Activated CD8-positive, alpha-beta T cell treated with anti-CD3 and anti-CD28 coated beads, Interleukin-2, amount 10 ng/mL, durations not matched to agents 7 days and 5 days (primary cell): ENCODE measurements around the gene GPR160. TPM values are rescaled to one million over a fixed set of nuclear protein-coding genes. Genes with fewer than 3 reads are reported as not detected.
A peak's percentile ranks its signal among the peaks of the same experiment; 100 is the strongest.
"Not testable (repeated sequence)": the region's sequence is repeated elsewhere in the genome, so short reads cannot be mapped to it uniquely, and the experiment has no call there.

Source experiments
- ATAC-seq: fragments of 150-1000 bp; cut with Tn5 transposase; one replicate; pipeline ENCODE4 v1.10.0; 2021; ENCODE audit warnings: moderate library complexity
- CTCF ChIA-PET: fragments of 350-600 bp; sonication (Branson Sonifier 250); formaldehyde crosslinking; loops from one replicate; lab custom pipeline; 2021; ENCODE audit warnings: antibody characterized with exemption; lab: Charles Lee
- POLR2A ChIA-PET: fragments of 350-600 bp; sonication (Branson Sonifier 250); formaldehyde crosslinking; loops from one replicate; lab custom pipeline; 2021; ENCODE audit warnings: antibody characterized with exemption; lab: Charles Lee
- DNase-seq: peaks from one replicate; pipeline ENCODE4 v3.0.0-alpha.2; 2020
- H3K27ac Mint-ChIP-seq: one replicate; pipeline ENCODE4 v1.8.0; 2021; ENCODE audit warnings: mild to moderate bottlenecking, mixed read lengths
- H3K27me3 Mint-ChIP-seq: one replicate; pipeline ENCODE4 v1.8.0; 2021; ENCODE audit warnings: low read depth, mixed read lengths
- H3K36me3 Mint-ChIP-seq: one replicate; pipeline ENCODE4 v1.8.0; 2021; ENCODE audit warnings: low read depth, mixed read lengths
- H3K4me1 Mint-ChIP-seq: one replicate; pipeline ENCODE4 v1.8.0; 2021; ENCODE audit warnings: low read depth, mixed read lengths
- H3K4me3 Mint-ChIP-seq: one replicate; pipeline ENCODE4 v1.8.0; 2021; ENCODE audit warnings: mild to moderate bottlenecking, mixed read lengths
- H3K9me3 Mint-ChIP-seq: one replicate; pipeline ENCODE4 v1.8.0; 2022; ENCODE audit warnings: mixed read lengths; ENCODE audit not compliant: insufficient read depth
- total RNA-seq, 2 experiments: library from RNA; stranded (reverse); gene quantifications; one replicate each; pipeline ENCODE4 v1.2.3, GENCODE V29; 2021

GPR160 gene
- total RNA-seq, 2 experiments from 2014 or later: 5.0 to 7.4 TPM

DNA sequence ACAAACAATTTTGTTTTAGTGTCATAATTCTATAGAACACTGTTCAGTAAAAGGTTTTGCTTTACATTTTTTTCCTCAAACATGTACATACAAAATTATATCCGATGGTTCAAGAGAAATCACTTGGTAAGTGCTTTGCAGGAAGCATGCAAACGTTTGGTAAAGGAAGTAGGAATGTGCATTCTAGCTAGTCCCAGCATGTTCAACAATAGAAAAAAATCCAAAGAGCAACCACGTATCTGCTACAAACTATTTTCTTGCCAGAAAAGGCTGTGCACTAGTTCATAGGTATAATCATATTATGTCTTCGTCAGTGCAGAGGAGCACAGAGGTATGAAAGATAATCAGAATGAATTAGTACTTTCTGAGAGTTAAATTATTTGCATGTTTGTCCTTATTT lies 58.0 kb downstream of the GPR160 start:
- H3K4me1 Mint-ChIP-seq: no peaks in the 10 kb centered on the region
- no peaks in the 10 kb centered on the region for H3K27me3 Mint-ChIP-seq
- H3K27ac Mint-ChIP-seq: no peak overlapping the region
- H3K36me3 Mint-ChIP-seq: peaks cover 74% of the 10 kb centered on the region
- ATAC-seq (no peak), DNase-seq (no peak)
- ChIA-PET POLR2A (no interaction called here), CTCF (no interaction called here)
- no peak overlapping the region for H3K4me3 Mint-ChIP-seq
- H3K9me3 Mint-ChIP-seq: no peaks in the 10 kb centered on the region

GRCh38 chr3:170096342-170096741 lies 58.5 kb downstream of the GPR160 start:
- H3K4me3 Mint-ChIP-seq: no peak overlapping the region
- DNase-seq: no peak
- H3K27ac Mint-ChIP-seq: no peak overlapping the region
- ChIA-PET POLR2A (no interaction called here), CTCF (no interaction called here)
- H3K27me3 Mint-ChIP-seq: no peaks in the 10 kb centered on the region
- no peak for ATAC-seq
- H3K4me1 Mint-ChIP-seq: no peaks in the 10 kb centered on the region
- no peaks in the 10 kb centered on the region for H3K9me3 Mint-ChIP-seq
- peaks cover 74% of the 10 kb centered on the region for H3K36me3 Mint-ChIP-seq

- no peak for DNase-seq
Observed at GRCh38 chr3:170098753-170099152, 61.0 kb downstream of the GPR160 start.

GRCh38 chr3:170100944-170101343 lies 63.1 kb downstream of the GPR160 start:
- Mint-ChIP-seq H3K4me1 (no peaks in the 10 kb centered on the region), H3K27me3 (no peaks in the 10 kb centered on the region), H3K27ac (no peak overlapping the region), H3K4me3 (no peak overlapping the region), H3K9me3 (no peaks in the 10 kb centered on the region), H3K36me3 (peaks cover 60% of the 10 kb centered on the region)
- ATAC-seq (no peak), DNase-seq (no peak)
- ChIA-PET CTCF (interaction anchor here (1.0 to 1.3 kb wide), 3 partner anchors 10 to 18 kb away, joined by 3 to 4 read pairs (median 3); no protein-coding TSS in a partner anchor), POLR2A (no interaction called here)

More at GRCh38 chr3:170098753-170099152, 61.0 kb downstream of the GPR160 start:
- Mint-ChIP-seq H3K27ac (no peak overlapping the region), H3K4me3 (no peak overlapping the region), H3K9me3 (no peaks in the 10 kb centered on the region), H3K36me3 (peaks cover 71% of the 10 kb centered on the region), H3K4me1 (no peaks in the 10 kb centered on the region), H3K27me3 (no peaks in the 10 kb centered on the region)
- ATAC-seq: no peak
- ChIA-PET POLR2A (interaction anchor here (0.7 kb wide), 1 partner anchor 81 kb away, joined by 3 read pairs; no protein-coding TSS in a partner anchor), CTCF (interaction anchor here (1.2 kb wide), 1 partner anchor 235 kb away, joined by 3 read pairs; no protein-coding TSS in a partner anchor)

GRCh38 chr3:170102431-170102830 lies 64.6 kb downstream of the GPR160 start:
- ChIA-PET CTCF (interaction anchor here (1.9 kb wide), 1 partner anchor 69 kb away, joined by 5 read pairs; no protein-coding TSS in a partner anchor), POLR2A (no interaction called here)
- H3K27ac Mint-ChIP-seq: no peak overlapping the region
- DNase-seq: no peak
- ATAC-seq: no peak
- no peaks in the 10 kb centered on the region for H3K9me3 Mint-ChIP-seq
- H3K36me3 Mint-ChIP-seq: peaks cover 49% of the 10 kb centered on the region
- no peaks in the 10 kb centered on the region for H3K27me3 Mint-ChIP-seq
- no peaks in the 10 kb centered on the region for H3K4me1 Mint-ChIP-seq
- H3K4me3 Mint-ChIP-seq: no peak overlapping the region

DNA sequence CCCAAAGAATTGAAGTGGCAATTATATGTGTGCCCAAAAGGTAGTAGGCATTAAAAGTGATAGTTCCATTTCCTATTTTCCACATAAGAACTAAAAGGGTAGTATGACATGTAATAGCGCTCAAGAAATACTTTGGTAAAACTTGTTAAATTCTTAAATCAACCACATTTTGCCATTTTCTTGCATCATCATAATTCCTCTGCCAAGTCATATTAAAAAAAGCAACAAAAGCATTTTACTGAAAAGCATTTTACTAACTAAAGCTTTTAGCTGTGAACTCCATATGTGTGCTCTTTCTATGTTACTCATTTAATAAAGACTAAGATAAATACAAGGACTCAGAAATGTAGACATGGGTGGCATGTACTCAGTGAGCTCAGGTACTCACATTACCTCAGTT lies 70.1 kb downstream of the GPR160 start:
- no peak for ATAC-seq
- Mint-ChIP-seq H3K4me1 (peaks cover 9% of the 10 kb centered on the region), H3K4me3 (no peak overlapping the region), H3K27ac (no peak overlapping the region), H3K9me3 (no peaks in the 10 kb centered on the region), H3K36me3 (peaks cover 39% of the 10 kb centered on the region), H3K27me3 (no peaks in the 10 kb centered on the region)
- DNase-seq: no peak
- ChIA-PET POLR2A (no interaction called here), CTCF (no interaction called here)

- no peaks in the 10 kb centered on the region for H3K27me3 Mint-ChIP-seq
- no peak for ATAC-seq
- DNase-seq: no peak
- ChIA-PET CTCF (no interaction called here), POLR2A (no interaction called here)
- no peak overlapping the region for H3K4me3 Mint-ChIP-seq
- H3K36me3 Mint-ChIP-seq: peaks cover 44% of the 10 kb centered on the region
- peaks cover 9% of the 10 kb centered on the region for H3K4me1 Mint-ChIP-seq
- no peaks in the 10 kb centered on the region for H3K9me3 Mint-ChIP-seq
- H3K27ac Mint-ChIP-seq: no peak overlapping the region
Observed at GRCh38 chr3:170108955-170109354, 71.2 kb downstream of the GPR160 start.

DNA sequence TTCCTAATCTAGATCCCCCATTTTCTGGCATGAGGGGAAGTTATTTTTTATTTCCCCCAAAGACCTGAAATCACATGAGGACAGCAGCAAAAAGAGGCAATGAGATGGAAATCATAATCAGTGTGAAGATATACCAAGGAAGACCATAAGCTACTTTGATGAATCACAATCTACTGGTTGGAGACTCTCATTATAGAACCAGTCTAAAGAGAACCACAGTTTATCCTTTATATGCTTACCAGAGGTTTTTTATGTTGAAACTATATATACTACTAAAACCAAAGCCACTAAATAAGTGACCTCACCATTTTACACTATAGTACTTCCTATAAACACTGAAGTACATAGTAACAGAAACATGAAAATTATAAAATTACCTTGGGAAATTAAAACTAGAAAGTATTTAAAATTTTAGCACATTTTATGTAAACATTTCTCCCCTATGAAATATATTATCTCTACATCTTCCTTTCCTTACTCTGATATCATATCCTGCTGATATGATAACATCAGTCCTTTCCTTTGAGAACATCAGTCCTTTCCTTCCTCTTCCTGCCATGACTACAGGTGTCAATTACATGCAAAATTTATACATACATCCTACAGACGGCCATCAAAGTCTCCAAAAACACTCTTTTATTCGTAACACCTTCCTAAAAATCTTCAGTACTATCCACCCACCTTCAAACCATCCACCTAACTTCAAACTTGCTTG lies 71.9 kb downstream of the GPR160 start:
- POLR2A ChIA-PET: no interaction called here
- CTCF ChIA-PET: no interaction called here
- ATAC-seq (no peak), DNase-seq (no peak)
- Mint-ChIP-seq H3K4me1 (peaks cover 9% of the 10 kb centered on the region), H3K9me3 (no peaks in the 10 kb centered on the region), H3K4me3 (no peak overlapping the region), H3K36me3 (peaks cover 41% of the 10 kb centered on the region), H3K27ac (peak overlapping the region; percentile 43), H3K27me3 (no peaks in the 10 kb centered on the region)

- peaks cover 9% of the 10 kb centered on the region for H3K4me1 Mint-ChIP-seq
- H3K4me3 Mint-ChIP-seq: no peak overlapping the region
- H3K36me3 Mint-ChIP-seq: peaks cover 41% of the 10 kb centered on the region
- ATAC-seq (no peak), DNase-seq (no peak)
- H3K27ac Mint-ChIP-seq: no peak overlapping the region
- no peaks in the 10 kb centered on the region for H3K27me3 Mint-ChIP-seq
- ChIA-PET CTCF (interaction anchor here (1.5 kb wide), 1 partner anchor 10 kb away, joined by 3 read pairs; no protein-coding TSS in a partner anchor), POLR2A (no interaction called here)
- H3K9me3 Mint-ChIP-seq: no peaks in the 10 kb centered on the region
Observed at GRCh38 chr3:170111147-170111771, 73.5 kb downstream of the GPR160 start.

- not testable (repeated sequence) for H3K27me3 Mint-ChIP-seq, H3K27ac Mint-ChIP-seq, DNase-seq, H3K9me3 Mint-ChIP-seq, H3K4me3 Mint-ChIP-seq, ATAC-seq, H3K4me1 Mint-ChIP-seq
- ChIA-PET POLR2A (interaction anchor here (0.7 kb wide), 1 partner anchor 39 kb away, joined by 3 read pairs; no protein-coding TSS in a partner anchor), CTCF (interaction anchor here (1.0 kb wide), 1 partner anchor 10 kb away, joined by 3 read pairs; no protein-coding TSS in a partner anchor)
- H3K36me3 Mint-ChIP-seq: peaks cover 41% of the 10 kb centered on the region
Observed at GRCh38 chr3:170114165-170114564, 76.4 kb downstream of the GPR160 start.

DNA sequence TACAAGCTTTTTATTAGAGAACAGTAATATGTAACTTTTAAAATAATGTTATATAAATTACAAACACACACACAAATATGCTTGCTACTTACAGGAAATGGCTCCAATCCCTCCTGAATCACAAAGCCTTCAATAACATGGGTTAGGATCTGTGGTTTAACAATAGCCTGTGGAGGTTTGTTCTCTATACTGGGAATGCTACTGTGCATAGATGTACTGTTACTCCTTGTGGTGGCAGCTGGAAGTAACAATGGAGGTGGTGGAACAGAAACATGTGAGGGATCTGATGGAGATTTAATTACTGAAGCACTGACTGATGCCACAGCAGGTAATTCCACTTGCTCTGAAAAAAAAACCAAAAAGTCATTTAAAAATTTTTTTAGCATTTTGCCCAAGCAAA lies 79.3 kb downstream of the GPR160 start:
- Mint-ChIP-seq H3K4me1 (no peaks in the 10 kb centered on the region), H3K27ac (no peak overlapping the region), H3K27me3 (no peaks in the 10 kb centered on the region), H3K9me3 (no peaks in the 10 kb centered on the region), H3K4me3 (no peak overlapping the region), H3K36me3 (peaks cover 41% of the 10 kb centered on the region)
- CTCF ChIA-PET: no interaction called here
- DNase-seq (no peak), ATAC-seq (no peak)
- POLR2A ChIA-PET: interaction anchor here (1.2 kb wide), 2 partner anchors 55 to 64 kb away, joined by 3 to 4 read pairs; partner anchors contain the start of gene PHC3
